CD4-positive, alpha-beta memory T cell (primary cell): Measurements from ENCODE around the gene MYO7B. TPM values are rescaled to one million over a fixed set of nuclear protein-coding genes. Genes with fewer than 3 reads are reported as not detected.
A peak's percentile ranks its signal among the peaks of the same experiment; 100 is the strongest.

Experiments used
- CTCF ChIA-PET: fragments of 350-600 bp; sonication (Branson Sonifier 250); formaldehyde crosslinking; loops from one replicate; lab custom pipeline; 2021; ENCODE audit warnings: inconsistent platforms; ENCODE audit not compliant: partially characterized antibody; lab: Charles Lee
- POLR2A ChIA-PET: fragments of 350-600 bp; sonication (Branson Sonifier 250); formaldehyde crosslinking; loops from one replicate; lab custom pipeline; 2021; ENCODE audit not compliant: partially characterized antibody; lab: Charles Lee
- DNase-seq, 5 donors: peaks; one replicate each; pipeline versions ENCODE4 v3.0.0 to v3.0.0-alpha.2; 2020 to 2022; ENCODE audit warnings: mixed read lengths in 1 of 5
- H3K27ac ChIP-seq: one replicate; pipeline ENCODE4 v1.7.0; 2013; ENCODE audit warnings: low read depth, low read length
- H3K27me3 ChIP-seq: 2 replicates; pipeline ENCODE4 v1.7.0; 2013; ENCODE audit warnings: mild to moderate bottlenecking, low read length, moderate library complexity; ENCODE audit not compliant: insufficient read depth
- H3K36me3 ChIP-seq: 2 replicates; pipeline ENCODE4 v1.7.0; 2013; ENCODE audit warnings: mild to moderate bottlenecking, low read length, moderate library complexity; ENCODE audit not compliant: insufficient read depth
- H3K4me1 ChIP-seq: 2 replicates; pipeline ENCODE4 v1.7.0; 2013; ENCODE audit warnings: mild to moderate bottlenecking, low read length, moderate library complexity; ENCODE audit not compliant: insufficient read depth
- H3K4me3 ChIP-seq, 2 donors: one replicate each; pipeline ENCODE4 v1.7.0; 2013; ENCODE audit warnings: low read length in 2 of 2, mild to moderate bottlenecking in 1 of 2
- H3K9me3 ChIP-seq, 2 donors: one replicate each; pipeline ENCODE4 v1.7.0; 2013; ENCODE audit warnings: low read length in 2 of 2, control low read depth in 1 of 2; ENCODE audit not compliant: control insufficient read depth in 1 of 2
- H3K27ac Mint-ChIP-seq, 7 donors: one replicate each; pipeline ENCODE4 v1.8.0; 2020 to 2021; ENCODE audit warnings: mixed read lengths in 7 of 7, mild to moderate bottlenecking in 6 of 7, inconsistent platforms in 3 of 7, moderate library complexity in 3 of 7
- H3K27me3 Mint-ChIP-seq, 2 donors: one replicate each; pipeline ENCODE4 v1.8.0; 2020 to 2021; ENCODE audit warnings: mixed read lengths in 2 of 2
- H3K36me3 Mint-ChIP-seq, 2 donors: one replicate each; pipeline ENCODE4 v1.8.0; 2020 to 2021; ENCODE audit warnings: mixed read lengths in 2 of 2, inconsistent platforms in 1 of 2, mild to moderate bottlenecking in 1 of 2
- H3K4me1 Mint-ChIP-seq, 4 donors: one replicate each; pipeline ENCODE4 v1.8.0; 2020 to 2021; ENCODE audit warnings: mixed read lengths in 4 of 4, mild to moderate bottlenecking in 1 of 4
- H3K4me3 Mint-ChIP-seq, 8 donors: one replicate each; pipeline ENCODE4 v1.8.0; 2020 to 2021; ENCODE audit warnings: mixed read lengths in 8 of 8, mild to moderate bottlenecking in 7 of 8, moderate library complexity in 6 of 8, inconsistent platforms in 3 of 8
- H3K9me3 Mint-ChIP-seq, 8 donors: one replicate each; pipeline ENCODE4 v1.8.0; 2020 to 2021; ENCODE audit warnings: mixed read lengths in 8 of 8, mild to moderate bottlenecking in 5 of 8, inconsistent platforms in 3 of 8, moderate library complexity in 1 of 8
- intact Hi-C: fragments of 100-400 bp; cut with micrococcal nuclease; formaldehyde crosslinking; loops from one replicate; pipeline ENCODE4 v1.15.1; 2023
- polyA plus RNA-seq, 2 donors: library from polyadenylated mRNA; unstranded; fragments of 300-500 nt; fragmentation: Illumina TruSeq; gene quantifications; one replicate each; pipeline ENCODE4 v1.2.3, GENCODE V29; 2021
- total RNA-seq, 2 experiments: library from RNA; stranded (reverse); gene quantifications; one replicate each; pipeline ENCODE4 v1.2.3, GENCODE V29; 2021

The MYO7B gene
- total and polyA plus RNA-seq, 4 experiments from 2014 or later, result not detected

DNA sequence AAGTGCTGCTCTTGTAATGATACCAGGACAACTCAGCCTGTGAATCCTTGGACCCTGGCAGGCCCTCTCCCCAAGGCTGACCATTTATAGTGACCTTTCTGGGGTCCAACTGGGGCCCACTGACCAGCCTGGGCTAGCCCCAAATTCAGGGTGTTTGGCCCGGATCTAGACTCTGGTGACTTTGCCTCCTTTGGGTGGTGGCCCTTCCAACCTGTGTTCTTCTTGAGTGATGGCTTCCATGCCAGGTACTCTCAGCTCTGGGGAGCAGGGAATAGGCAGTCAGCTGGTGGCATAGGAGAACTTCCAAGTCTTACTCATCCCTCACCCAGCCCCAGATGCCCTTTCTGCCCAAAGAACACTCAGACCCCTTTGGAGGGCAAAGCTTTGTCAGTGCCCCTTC, 10.3 kb downstream of the MYO7B start:
- no peak overlapping the region for H3K27ac Mint-ChIP-seq
- Histone ChIP-seq H3K4me3 (no peak overlapping the region), H3K36me3 (no peaks in the 10 kb centered on the region), H3K4me1 (no peaks in the 10 kb centered on the region), H3K9me3 (no peaks in the 10 kb centered on the region), H3K27ac (no peak overlapping the region), H3K27me3 (no peaks in the 10 kb centered on the region)
- H3K36me3 Mint-ChIP-seq, result no peaks in the 10 kb centered on the region
- no peak for DNase-seq
- no peak overlapping the region for H3K4me3 Mint-ChIP-seq
- H3K4me1 Mint-ChIP-seq, result no peaks in the 10 kb centered on the region
- ChIA-PET CTCF (no interaction called here), POLR2A (no interaction called here)
- peaks cover 13 to 15% of the 10 kb centered on the region in 2 donors for H3K27me3 Mint-ChIP-seq
- intact Hi-C loops, result no loop called here
- no peaks in the 10 kb centered on the region for H3K9me3 Mint-ChIP-seq

- Mint-ChIP-seq H3K4me3 (peak overlapping the region in 1 of 8 donors; percentile 52), H3K36me3 (no peaks in the 10 kb centered on the region), H3K27ac (peak overlapping the region in 1 of 7 donors; percentile 4), H3K4me1 (no peaks in the 10 kb centered on the region), H3K27me3 (peaks cover 13 to 21% of the 10 kb centered on the region in 2 donors), H3K9me3 (no peaks in the 10 kb centered on the region)
- CTCF ChIA-PET, result no interaction called here
- Histone ChIP-seq H3K4me1 (no peaks in the 10 kb centered on the region), H3K27me3 (no peaks in the 10 kb centered on the region), H3K4me3 (no peak overlapping the region), H3K36me3 (no peaks in the 10 kb centered on the region), H3K27ac (no peak overlapping the region), H3K9me3 (no peaks in the 10 kb centered on the region)
- DNase-seq, result no peak
- POLR2A ChIA-PET, result no interaction called here
- intact Hi-C loops, result no loop called here
Measured at GRCh38 chr2:127546797-127547196, 11.3 kb downstream of the MYO7B start.

- Mint-ChIP-seq H3K36me3 (no peaks in the 10 kb centered on the region), H3K27me3 (peaks cover 21 to 30% of the 10 kb centered on the region in 2 donors), H3K9me3 (peaks cover 0 to 9% (median 4%) of the 10 kb centered on the region in 8 donors), H3K27ac (no peak overlapping the region), H3K4me1 (peaks cover 0 to 1% (median 0%) of the 10 kb centered on the region in 4 donors), H3K4me3 (no peak overlapping the region)
- intact Hi-C loops, result no loop called here
- no peak for DNase-seq
- no peaks in the 10 kb centered on the region for H3K9me3 ChIP-seq
- CTCF ChIA-PET, result no interaction called here
- H3K4me3 ChIP-seq, result no peak overlapping the region
- POLR2A ChIA-PET, result no interaction called here
- H3K27me3 ChIP-seq, result no peaks in the 10 kb centered on the region
- H3K27ac ChIP-seq, result no peak overlapping the region
- H3K36me3 ChIP-seq, result no peaks in the 10 kb centered on the region
- no peaks in the 10 kb centered on the region for H3K4me1 ChIP-seq
Measured at GRCh38 chr2:127551221-127551930, 15.9 kb downstream of the MYO7B start.

- Histone ChIP-seq H3K27ac (no peak overlapping the region), H3K27me3 (no peaks in the 10 kb centered on the region), H3K4me1 (no peaks in the 10 kb centered on the region), H3K9me3 (no peaks in the 10 kb centered on the region), H3K36me3 (no peaks in the 10 kb centered on the region), H3K4me3 (no peak overlapping the region)
- intact Hi-C loops, result no loop called here
- Mint-ChIP-seq H3K27me3 (peaks cover 15 to 33% of the 10 kb centered on the region in 2 donors), H3K4me1 (peaks cover 0 to 1% (median 0%) of the 10 kb centered on the region in 4 donors), H3K27ac (no peak overlapping the region), H3K9me3 (peaks cover 4 to 19% (median 11%) of the 10 kb centered on the region in 8 donors), H3K36me3 (peaks cover 0 to 4% of the 10 kb centered on the region in 2 donors), H3K4me3 (no peak overlapping the region)
- ChIA-PET CTCF (no interaction called here), POLR2A (no interaction called here)
- DNase-seq, result no peak
Measured at GRCh38 chr2:127552336-127552735, 16.9 kb downstream of the MYO7B start.

DNA sequence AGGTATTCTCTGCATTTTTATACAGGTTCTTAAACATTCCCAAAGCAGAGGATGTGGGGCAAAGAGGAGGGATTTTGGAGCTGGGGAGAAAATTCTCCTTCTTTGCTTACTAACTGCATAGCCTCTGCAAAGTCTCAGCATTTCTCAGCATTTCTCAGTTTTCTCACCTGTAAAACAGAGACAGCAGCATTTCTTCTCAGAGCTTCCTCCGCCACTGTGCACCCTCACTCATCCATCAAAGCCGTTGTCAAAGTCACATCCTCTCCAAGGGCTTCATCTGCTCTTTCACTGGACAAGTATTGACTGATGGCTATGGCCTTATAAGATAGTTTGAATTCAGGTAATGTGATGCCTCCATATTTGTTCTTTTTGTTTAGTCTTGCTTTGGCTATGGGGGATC, 17.4 kb downstream of the MYO7B start:
- Histone ChIP-seq H3K36me3 (no peaks in the 10 kb centered on the region), H3K4me1 (no peaks in the 10 kb centered on the region), H3K4me3 (no peak overlapping the region), H3K27me3 (no peaks in the 10 kb centered on the region), H3K27ac (no peak overlapping the region), H3K9me3 (no peaks in the 10 kb centered on the region)
- H3K4me1 Mint-ChIP-seq, result peaks cover 0 to 1% (median 0%) of the 10 kb centered on the region in 4 donors
- ChIA-PET POLR2A (no interaction called here), CTCF (no interaction called here)
- DNase-seq, result no peak
- H3K27me3 Mint-ChIP-seq, result peaks cover 14 to 29% of the 10 kb centered on the region in 2 donors
- peaks cover 0 to 6% of the 10 kb centered on the region in 2 donors for H3K36me3 Mint-ChIP-seq
- intact Hi-C loops, result no loop called here
- H3K4me3 Mint-ChIP-seq, result no peak overlapping the region
- H3K9me3 Mint-ChIP-seq, result peaks cover 4 to 24% (median 15%) of the 10 kb centered on the region in 8 donors
- H3K27ac Mint-ChIP-seq, result no peak overlapping the region

- Mint-ChIP-seq H3K4me1 (peaks cover 0 to 4% (median under 1%) of the 10 kb centered on the region in 4 donors), H3K27me3 (peaks cover 9 to 17% of the 10 kb centered on the region in 2 donors), H3K36me3 (peaks cover 0 to 8% of the 10 kb centered on the region in 2 donors), H3K27ac (no peak overlapping the region), H3K4me3 (no peak overlapping the region), H3K9me3 (peaks cover 4 to 28% (median 16%) of the 10 kb centered on the region in 8 donors)
- ChIA-PET CTCF (no interaction called here), POLR2A (no interaction called here)
- H3K27me3 ChIP-seq, result no peaks in the 10 kb centered on the region
- H3K27ac ChIP-seq, result no peak overlapping the region
- intact Hi-C loops, result no loop called here
- H3K9me3 ChIP-seq, result no peaks in the 10 kb centered on the region
- no peak overlapping the region for H3K4me3 ChIP-seq
- no peaks in the 10 kb centered on the region for H3K4me1 ChIP-seq
- DNase-seq, result no peak
- H3K36me3 ChIP-seq, result no peaks in the 10 kb centered on the region
Measured at GRCh38 chr2:127558911-127559310, 23.4 kb downstream of the MYO7B start.

DNA sequence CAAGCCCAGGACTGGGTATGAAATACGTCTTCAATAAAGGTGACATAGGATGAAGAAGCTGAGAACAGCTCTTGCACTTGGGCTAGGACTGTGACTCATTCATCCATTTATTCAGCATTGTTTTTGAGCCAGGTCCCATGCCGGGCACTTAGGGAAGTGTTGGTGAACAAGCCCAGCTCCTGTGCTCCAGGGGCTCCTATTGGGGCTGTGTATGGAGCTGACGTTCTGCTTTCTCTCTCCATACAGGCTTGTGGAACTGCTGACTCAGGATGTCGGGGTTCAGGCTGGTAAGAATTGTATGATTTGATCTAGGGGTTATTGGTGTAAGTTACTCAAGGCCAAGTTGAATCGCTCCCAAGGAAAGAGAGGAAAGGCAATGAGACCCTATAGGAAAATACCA, 24.0 kb downstream of the MYO7B start:
- CTCF ChIA-PET, result interaction anchor here (1.0 kb wide), 1 partner anchor 20 kb away, joined by 4 read pairs; no protein-coding TSS in a partner anchor
- Histone ChIP-seq H3K27me3 (no peaks in the 10 kb centered on the region), H3K9me3 (no peaks in the 10 kb centered on the region), H3K4me1 (no peaks in the 10 kb centered on the region), H3K27ac (no peak overlapping the region), H3K4me3 (no peak overlapping the region), H3K36me3 (no peaks in the 10 kb centered on the region)
- Mint-ChIP-seq H3K4me1 (peaks cover 0 to 4% (median under 1%) of the 10 kb centered on the region in 4 donors), H3K4me3 (no peak overlapping the region), H3K36me3 (peaks cover 0 to 8% of the 10 kb centered on the region in 2 donors), H3K27me3 (peaks cover 9 to 18% of the 10 kb centered on the region in 2 donors), H3K27ac (no peak overlapping the region), H3K9me3 (peaks cover 4 to 28% (median 16%) of the 10 kb centered on the region in 8 donors)
- no peak for DNase-seq
- intact Hi-C loops, result no loop called here
- POLR2A ChIA-PET, result no interaction called here
